EL (cell line): ENCODE measurements around the gene HCRTR1.

Source experiments
- DNase-seq: peaks from one replicate; pipeline ENCODE4 v3.0.0-alpha.2; 2016

HCRTR1 gene

DNA sequence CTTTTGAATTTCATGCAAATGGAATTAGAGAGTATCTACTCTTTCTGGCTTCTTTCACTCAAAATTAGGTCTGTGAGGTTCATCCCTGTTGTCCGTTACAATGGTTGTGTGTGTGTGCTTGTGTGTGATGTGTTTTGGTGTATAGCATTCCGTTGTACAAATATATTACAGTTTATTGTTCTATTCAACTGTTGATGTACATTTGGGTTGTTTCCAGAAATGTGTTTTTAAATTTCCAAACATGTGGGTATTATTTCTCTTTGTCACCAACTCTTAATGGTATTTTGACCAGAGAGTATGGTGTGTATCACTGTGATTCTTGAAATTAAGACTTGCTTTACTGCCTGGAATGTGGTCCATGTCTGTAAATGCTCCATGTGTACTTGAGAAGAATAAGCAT, 16.8 kb upstream of the HCRTR1 start:
- DNase-seq, result no peak

DNA sequence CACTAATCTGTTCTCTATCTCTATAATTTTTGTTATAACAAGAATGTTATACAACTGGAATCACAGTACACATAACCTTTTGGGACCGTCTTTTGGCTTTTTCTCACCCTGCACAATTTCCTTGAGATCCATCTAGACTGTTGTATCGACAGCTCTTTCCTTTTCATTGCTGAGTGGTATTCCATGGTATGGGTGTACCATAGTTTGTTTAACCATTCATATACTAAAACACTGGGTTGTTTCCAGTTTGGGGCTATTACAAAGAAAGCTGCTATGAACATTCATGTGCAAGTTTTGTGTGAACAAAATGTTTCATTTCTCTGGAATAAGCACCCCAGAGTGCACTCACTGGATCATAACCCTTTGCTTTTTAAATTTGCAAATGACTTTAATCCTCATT, 15.4 kb upstream of the HCRTR1 start:
- DNase-seq, result no peak

DNA sequence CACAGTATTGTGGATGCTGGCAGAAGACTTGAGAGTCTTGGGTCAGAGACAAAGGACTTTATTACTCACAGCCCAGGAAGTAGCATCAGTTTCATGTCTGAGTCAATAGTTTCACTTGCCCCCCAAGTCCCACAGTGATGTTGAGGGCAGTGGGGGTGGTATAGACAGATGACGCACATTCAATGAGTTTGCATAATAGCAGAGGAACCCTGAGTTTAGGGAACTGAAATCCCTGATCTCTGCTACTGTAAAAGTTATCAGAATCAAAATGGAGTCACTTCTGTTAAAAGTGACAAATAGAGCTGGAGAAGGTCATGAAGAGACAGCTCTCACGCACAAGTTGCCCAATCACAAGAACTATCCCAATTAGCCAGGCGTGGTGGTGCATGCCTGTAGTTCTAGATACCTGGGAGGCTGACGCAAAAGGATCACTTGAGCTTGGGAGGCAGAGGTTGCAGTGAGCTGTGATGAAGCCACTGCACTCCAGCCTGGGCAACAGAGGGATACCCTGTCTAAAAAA, 11.5 kb upstream of the HCRTR1 start:
- DNase-seq, result peak; percentile 66

DNA sequence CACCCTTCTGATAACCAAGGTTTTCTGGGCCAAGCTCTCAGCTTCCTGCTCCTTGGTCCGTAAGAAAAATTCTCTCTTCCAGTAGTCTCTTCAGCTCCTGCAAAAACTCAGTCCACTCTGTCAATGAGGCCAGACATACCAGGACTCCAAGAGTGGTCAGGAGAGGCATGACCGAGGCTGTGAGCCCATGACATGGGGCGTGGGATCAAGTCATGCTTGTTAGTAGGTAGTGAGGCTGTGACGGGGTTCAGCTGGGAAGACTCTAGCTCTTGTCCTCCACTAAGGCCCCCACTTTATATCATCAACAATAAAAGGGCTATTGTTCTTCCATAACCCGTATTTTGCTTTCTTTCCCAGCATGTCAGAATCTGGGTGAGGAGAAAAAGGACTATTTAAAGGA, 10.1 kb upstream of the HCRTR1 start:
- no peak for DNase-seq

DNA sequence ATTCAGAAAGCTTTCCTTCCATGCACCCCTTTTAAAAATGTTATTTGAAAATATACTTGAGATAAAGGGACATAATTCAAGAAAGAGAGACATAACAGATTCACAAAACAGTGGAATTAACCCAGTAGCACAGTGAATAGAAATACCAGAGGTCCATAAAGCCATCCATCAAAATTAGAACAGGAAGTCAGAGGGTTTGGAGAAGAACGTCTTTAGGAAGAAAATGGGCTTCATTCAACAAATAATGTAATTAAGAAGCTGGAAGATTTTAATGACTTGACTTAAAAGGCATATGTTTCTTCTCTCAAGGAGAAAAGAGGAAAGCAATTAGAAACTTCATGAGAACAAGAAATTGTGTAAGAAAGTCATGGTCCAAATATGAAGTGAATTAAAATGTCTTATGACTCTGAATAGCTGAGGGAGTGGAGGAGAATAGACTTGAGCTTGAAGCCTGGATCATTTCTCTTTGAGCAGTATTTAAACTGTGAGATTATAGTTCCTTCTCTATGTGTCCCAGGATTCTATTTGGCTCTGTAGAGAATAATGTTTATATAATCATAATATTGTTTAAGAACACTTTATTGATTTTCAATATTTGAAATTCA, 7.9 kb upstream of the HCRTR1 start:
- no peak for DNase-seq

DNA sequence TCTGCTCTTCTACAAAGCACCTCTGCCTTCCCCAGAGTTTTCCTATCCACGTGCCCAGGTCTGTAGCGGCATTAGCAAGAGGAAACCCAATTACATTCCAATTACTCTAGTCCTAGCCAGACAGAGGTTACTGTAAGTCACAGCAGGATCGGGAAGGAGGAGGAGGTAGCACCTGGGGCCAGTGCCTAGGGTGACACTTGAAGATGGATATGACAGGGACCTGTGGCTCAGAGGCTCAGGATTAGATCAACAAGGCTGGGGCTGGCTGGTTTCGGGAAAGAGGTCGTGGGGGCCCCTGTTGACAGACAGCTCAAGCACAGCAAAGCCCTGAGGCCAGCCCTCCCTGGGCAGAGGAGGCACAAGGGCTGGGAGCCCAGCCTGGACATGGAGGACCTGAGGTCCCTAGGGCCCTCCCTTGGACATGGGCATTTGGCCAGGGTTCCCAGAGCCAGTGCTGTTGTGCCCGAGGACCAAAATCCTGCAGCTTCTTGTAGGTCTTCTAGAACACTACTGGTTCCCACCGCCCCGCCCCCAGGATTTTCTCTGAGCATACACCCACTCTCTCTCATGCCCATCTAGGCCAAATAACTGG, 3.0 kb upstream of the HCRTR1 start:
- no peak for DNase-seq

DNA sequence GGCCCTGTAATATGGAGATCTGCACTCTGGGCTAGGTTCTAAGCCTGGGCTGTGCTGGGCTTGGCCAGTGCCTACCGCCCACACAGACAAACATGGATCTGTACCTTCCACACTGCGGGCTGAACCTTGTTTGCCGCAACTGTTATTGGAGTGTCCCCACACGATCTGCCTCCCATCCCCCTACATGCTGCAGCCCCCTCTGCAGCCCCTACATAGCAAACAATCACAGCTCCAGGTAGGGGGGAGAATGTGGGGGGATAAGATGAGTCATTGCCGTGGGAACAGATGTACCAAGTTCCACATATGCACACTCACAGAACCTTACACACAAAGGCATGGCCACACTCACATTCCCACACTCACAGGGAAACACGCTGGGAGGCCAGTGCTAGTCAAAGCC, 2.1 kb upstream of the HCRTR1 start:
- DNase-seq, result no peak

DNA sequence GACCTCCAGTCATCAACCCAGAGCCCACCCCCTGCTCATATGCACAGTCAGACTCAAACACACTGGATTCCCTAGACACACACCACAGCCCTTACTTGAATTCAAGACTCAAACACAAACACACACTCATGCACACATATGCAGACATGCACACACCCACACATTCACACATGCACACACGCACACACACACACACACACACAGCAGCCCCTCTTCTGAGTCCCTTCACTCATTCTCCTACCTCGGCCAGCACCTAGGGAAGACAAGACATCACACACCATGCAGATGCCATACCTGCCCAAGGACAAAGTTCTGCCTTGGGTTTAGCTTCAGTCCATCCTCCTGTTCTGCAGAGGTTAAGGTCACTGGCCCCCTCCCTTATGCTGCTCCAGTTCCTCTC, 1.6 kb upstream of the HCRTR1 start:
- no peak for DNase-seq

DNA sequence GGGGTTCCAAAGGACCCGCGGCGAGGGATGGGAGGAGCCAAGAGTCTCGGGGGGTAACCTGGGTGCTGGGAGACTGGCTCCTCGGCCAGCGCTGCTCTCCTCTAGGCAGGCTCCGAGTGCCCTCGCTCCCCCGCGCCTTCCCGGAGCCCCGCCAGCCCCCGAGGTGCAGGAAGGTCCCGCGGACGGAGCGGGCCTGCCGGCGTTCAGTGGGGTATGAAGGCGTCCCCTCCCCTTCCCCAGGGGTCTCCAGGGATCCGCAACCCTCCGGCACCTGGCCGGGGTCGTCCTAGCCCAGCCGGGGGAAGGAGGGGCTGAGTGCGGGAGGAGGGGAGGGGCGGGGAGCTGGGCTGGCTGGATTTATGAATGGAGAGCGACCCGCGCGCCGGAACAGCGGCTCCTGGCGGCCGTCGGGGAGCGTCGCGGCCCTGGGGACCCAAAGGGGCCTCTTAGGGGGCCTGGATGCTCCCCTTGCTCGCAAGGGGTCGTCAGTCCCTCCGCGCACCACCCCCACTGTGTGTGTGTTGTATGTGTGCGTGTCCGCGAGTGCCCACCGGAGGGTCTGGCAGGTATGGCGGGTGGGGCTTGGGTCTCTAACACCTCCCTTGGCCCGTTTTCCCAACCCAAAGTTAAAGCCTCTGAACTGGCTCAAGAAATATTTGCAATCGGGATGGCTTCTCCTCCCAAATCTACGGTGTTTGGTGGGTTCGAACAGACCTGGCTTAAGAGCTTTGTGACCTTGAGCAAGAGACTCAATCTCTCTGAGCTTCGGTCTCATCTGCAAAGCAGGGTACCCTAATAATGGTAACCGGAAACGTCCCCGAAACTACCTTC, 642 bp downstream of the HCRTR1 start:
- peak; percentile 47 for DNase-seq

DNA sequence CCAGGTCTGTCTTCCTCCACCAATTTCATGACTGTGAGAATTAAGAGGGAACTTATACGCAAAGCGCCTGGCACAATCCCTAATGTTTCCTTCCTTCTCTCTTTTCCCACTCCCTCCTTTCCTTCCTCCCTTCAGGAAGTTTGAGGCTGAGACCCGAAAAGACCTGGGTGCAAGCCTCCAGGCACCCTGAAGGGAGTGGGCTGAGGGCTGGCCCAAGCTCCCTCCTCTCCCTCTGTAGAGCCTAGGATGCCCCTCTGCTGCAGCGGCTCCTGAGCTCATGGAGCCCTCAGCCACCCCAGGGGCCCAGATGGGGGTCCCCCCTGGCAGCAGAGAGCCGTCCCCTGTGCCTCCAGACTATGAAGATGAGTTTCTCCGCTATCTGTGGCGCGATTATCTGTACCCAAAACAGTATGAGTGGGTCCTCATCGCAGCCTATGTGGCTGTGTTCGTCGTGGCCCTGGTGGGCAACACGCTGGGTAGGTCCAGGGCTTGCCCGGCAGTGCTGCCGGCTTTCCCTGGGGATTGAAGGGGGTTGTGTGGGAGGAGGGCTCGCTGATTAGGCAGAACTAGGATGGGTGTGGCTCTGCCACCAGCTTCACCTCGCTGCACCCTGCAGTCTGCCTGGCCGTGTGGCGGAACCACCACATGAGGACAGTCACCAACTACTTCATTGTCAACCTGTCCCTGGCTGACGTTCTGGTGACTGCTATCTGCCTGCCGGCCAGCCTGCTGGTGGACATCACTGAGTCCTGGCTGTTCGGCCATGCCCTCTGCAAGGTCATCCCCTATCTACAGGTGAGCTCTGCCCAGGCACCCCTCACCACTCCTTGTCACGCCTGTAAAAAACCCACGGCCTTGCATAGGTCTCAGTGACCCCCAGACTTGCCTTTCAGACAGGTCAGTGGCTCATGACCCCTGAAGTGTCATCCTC, 1.7 kb downstream of the HCRTR1 start:
- no peak for DNase-seq

DNA sequence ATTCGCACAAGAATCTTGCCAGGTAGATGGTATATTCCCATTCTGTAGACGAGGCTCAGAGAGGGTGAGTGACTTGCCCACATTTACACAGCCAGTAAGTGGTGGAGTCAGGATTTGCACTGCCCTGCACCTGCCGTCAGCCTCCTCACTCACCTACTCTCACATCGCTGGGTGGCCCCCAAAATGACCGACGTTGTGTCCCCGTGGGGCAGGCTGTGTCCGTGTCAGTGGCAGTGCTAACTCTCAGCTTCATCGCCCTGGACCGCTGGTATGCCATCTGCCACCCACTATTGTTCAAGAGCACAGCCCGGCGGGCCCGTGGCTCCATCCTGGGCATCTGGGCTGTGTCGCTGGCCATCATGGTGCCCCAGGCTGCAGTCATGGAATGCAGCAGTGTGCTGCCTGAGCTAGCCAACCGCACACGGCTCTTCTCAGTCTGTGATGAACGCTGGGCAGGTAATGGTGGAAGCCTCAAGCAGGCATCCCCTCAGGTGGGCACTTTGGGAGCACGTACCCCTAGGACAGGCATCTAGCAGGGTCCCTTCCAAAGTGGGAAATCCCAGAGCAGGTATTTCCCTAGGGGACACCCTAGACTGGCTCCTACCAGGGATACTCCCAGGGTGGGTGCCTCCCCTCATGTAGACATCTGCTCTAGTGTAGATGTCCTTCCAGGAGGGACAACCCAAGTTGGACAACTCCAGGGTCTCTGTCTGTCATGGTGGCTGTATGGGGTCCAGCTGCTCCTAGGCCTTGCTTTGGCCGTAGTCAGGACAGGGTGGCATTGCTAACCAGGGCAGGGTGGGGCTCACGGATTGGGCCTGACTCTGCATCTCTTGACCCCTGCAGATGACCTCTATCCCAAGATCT, 3.4 kb downstream of the HCRTR1 start:
- DNase-seq, result no peak

DNA sequence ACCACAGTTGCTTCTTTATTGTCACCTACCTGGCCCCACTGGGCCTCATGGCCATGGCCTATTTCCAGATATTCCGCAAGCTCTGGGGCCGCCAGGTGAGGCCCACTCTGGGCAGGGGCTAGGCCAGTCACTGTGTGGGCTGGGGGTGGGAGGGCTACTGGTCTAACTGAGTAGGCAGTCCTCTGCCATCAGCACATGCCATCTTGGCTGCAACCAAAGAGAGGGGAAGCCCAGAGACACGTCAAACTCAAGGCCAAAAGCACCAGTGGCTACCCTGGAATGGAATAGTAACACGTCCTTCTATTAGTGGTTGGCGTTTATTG, 4.0 kb downstream of the HCRTR1 start:
- no peak for DNase-seq

DNA sequence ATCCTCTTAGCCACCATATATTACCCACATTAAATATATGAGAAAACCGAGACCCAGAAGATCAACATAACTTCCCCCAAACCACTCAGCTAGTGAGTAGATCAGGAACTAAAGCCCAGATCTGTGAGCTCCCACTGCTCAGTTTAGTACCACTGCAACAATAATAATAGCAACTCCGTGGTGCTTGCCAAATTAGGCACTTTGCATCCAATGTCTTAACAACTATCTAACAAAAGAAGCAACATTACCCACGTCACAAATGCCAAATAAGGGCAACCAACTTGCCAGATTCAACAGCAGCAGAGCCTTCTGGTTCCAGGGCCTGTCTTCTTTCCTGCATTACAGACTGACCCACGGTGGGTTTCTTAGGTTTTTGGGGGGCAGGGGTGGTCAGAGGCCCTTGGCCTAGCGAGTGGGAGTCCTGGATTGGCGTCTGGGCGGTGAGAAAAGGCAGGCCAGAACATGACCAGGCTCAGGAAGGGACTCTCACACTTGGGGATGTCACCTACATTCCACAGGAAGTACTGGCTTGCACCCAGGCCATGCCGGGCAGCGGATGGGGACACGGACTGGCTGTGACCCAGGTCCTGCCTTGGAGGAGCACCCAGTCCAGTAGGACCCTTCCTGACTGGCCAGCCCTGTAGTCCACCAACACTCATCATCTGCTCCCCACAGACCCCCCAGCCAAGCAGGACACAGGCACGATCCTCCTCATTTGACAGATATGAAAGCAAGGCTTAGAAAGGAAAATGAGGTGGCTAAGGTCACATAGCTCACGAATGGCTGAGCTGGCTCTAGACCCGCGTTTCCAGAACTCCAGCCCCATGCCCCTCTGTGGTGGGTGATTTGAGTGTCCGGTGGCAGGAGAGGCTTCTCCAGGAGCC, 4.6 kb downstream of the HCRTR1 start:
- no peak for DNase-seq

DNA sequence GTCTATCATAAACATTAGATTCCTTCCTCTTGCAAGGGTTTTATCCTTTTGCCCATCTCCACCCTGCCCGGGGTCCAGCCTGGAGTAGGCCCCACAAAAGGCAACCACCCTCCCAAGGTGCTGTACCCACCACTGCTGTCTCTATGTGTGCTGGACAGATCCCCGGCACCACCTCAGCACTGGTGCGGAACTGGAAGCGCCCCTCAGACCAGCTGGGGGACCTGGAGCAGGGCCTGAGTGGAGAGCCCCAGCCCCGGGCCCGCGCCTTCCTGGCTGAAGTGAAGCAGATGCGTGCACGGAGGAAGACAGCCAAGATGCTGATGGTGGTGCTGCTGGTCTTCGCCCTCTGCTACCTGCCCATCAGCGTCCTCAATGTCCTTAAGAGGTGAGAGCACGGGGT, 5.9 kb downstream of the HCRTR1 start:
- no peak for DNase-seq

DNA sequence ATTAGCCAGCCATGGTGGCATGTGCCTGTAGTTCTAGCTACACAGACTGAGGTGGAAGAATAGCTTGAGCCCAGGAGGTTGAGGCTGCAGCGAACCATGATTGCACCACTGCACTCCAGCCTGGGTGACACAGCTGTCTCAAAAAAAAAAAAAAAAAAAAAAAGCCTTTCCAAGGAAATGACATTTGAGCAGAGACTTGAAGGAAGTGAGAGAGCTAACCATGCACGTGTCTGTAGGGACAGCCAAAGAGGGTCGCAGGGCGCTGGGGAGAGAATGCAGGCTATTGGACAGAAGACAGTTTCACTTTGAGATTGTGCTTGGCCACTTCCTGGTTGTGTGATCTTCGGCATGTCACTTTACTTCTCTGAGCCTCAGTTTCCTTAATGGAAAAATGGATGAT, 6.8 kb downstream of the HCRTR1 start:
- DNase-seq, result no peak

DNA sequence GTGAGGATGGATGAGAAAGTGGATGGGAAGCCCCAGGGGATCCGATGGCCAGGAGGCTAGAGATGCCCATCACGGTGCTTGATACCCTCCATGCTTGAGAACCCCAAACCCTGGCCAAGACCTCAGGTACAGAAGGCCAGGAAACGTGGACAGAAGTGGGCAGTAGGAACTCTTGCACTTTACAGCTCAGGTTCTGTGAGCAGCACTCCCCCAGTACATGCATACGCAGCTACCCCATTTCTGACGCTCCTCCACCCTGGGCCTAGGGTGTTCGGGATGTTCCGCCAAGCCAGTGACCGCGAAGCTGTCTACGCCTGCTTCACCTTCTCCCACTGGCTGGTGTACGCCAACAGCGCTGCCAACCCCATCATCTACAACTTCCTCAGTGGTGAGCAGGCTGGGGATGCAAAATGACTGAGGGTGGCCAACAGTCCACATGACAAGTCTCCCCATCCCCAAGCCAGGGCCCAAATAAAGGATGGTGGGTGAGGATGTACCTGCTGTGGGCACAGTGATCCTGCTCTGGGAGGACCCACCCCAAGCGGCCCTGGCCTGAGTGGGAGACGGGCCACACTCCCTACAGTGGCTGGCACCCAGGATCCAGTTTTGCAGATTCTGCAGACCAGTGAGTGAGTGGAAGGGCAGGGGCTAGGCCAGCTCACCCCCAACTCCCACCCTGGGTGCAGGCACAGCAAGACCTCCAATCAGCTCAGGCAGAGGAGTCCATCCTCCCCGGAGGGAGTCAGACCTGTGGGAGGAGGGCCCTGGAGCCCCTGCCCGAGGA, 7.4 kb downstream of the HCRTR1 start:
- no peak for DNase-seq

DNA sequence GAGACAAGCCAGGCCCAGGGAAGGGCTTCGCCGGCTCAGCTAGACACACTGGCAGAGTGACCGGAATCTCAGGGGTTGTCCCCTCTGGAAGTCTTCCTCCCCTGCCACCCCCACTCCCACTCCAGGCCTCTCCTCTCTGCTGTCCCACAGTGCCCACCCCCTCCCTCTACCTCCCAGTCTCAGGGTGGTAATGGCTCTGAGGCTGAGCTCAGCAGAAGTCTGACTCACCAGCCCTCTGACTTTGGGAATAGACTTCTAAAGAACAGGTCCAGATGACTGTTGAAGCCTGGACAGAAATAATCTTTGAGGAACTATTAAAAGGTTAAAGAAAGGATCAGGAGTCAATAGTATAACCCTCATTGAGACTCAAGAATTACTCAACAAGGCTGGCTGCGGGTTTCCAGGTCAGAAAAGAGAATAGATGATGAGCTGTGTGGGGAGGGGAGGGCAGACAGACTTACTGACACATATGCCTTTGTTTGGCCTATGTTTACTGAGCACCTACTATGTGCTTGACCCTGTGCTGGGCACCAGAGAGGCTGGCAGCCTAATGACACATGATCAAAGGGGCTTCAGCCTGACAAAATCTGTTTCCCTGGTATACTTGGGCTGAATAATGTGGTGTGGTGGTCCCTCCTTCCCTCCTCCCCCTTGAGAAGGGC, 8.2 kb downstream of the HCRTR1 start:
- peak; percentile 64 for DNase-seq

DNA sequence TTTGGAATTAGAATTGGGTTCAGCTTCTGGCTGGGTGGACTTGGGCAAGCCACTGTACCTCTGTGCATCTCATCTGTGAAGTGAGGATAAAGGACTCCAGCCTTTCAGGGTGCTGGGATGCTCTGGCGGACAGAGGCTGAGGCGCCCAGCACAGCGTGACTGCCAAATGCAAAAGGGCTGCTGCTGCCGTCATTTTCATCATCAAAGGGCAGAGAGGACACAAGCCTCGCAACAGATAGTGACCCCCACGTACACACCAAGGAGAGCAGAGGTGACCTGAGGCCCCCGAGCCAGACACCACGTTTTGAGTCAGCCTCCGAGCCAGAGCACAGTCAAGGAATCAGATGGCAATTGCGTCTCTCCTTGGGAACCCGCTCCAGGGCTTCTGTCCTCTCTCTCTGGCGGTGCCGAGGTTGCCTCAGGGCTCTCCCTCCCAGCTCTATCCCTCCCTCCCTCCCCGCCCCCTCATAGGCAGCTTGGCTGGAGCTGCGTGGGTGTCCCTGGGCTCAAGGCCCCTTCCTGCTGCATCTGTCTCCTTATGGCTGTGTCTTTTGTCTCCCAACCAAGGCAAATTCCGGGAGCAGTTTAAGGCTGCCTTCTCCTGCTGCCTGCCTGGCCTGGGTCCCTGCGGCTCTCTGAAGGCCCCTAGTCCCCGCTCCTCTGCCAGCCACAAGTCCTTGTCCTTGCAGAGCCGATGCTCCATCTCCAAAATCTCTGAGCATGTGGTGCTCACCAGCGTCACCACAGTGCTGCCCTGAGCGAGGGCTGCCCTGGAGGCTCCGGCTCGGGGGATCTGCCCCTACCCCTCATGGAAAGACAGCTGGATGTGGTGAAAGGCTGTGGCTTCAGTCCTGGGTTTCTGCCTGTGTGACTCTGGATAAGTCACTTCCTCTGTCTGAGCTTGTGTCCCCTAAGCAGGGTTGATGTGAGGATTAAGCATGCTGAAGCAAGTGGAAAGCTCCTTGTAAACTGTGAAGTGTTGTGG, 9.0 kb downstream of the HCRTR1 start:
- DNase-seq, result peak; percentile 66
